Upper lobe of left lung (tissue), 4 donors: Measurements from ENCODE around the gene GRID2IP.

Experiments
- CTCF ChIP-seq, 6 experiments: fragments of 450-650 bp in 4 of 6; fragments of 200-600 bp in 2 of 6; sonication (generic) in 2 of 6; IDR thresholded peaks; one replicate each; pipeline ENCODE4 v1.5.1; 2016 to 2019; ENCODE audit warnings: antibody characterized with exemption in 6 of 6
- EP300 ChIP-seq, 4 donors: sonication (generic); formaldehyde crosslinking; IDR thresholded peaks; one replicate each; pipeline ENCODE4 v1.5.1; 2017; ENCODE audit warnings: antibody characterized with exemption in 4 of 4, control low read depth in 2 of 4
- POLR2A ChIP-seq, 4 donors: fragments of 450-650 bp; IDR thresholded peaks; one replicate each; pipeline ENCODE4 v1.5.1; 2016 to 2017; ENCODE audit warnings: antibody characterized with exemption in 4 of 4, mild to moderate bottlenecking in 2 of 4
- POLR2AphosphoS5 ChIP-seq, 2 donors: sonication (generic); formaldehyde crosslinking; IDR thresholded peaks; one replicate each; pipeline ENCODE4 v1.5.1; 2017; ENCODE audit warnings: antibody characterized with exemption in 2 of 2

- TF ChIP-seq CTCF (IDR thresholded peaks at IDR 0.05) (no peak), EP300 (IDR thresholded peaks at IDR 0.05) (no peak), POLR2A (IDR thresholded peaks at IDR 0.05) (no peak), POLR2AphosphoS5 (IDR thresholded peaks at IDR 0.05) (no peak)
Observed at GRCh38 chr7:6600093-6600492, 48.8 kb upstream of the GRID2IP start.
